Trophoblast cell (in vitro differentiated cells and primary cell): Measurements from ENCODE around the gene IL24.

ENCODE experiments used
- DNase-seq, 2 donors: peaks; one replicate each; pipeline ENCODE4 v3.0.0-alpha.2; 2016
- H2AFZ ChIP-seq: 2 replicates; pipeline ENCODE4 v1.6.1; 2013; ENCODE audit warnings: low read length, moderate library complexity, mild to moderate bottlenecking; ENCODE audit not compliant: insufficient read depth, poor library complexity
- H2AK5ac ChIP-seq: 2 replicates; pipeline ENCODE4 v1.6.1; 2013; ENCODE audit warnings: mild to moderate bottlenecking, low read length
- H2BK120ac ChIP-seq: 2 replicates; pipeline ENCODE4 v1.6.1; 2013; ENCODE audit warnings: low read length, mild to moderate bottlenecking, moderate library complexity; ENCODE audit not compliant: insufficient read depth, poor library complexity
- H2BK12ac ChIP-seq: 2 replicates; pipeline ENCODE4 v1.6.1; 2013; ENCODE audit warnings: mild to moderate bottlenecking, low read length, moderate library complexity
- H2BK5ac ChIP-seq: 2 replicates; pipeline ENCODE4 v1.6.1; 2013; ENCODE audit warnings: low read length, low read depth, moderate library complexity, mild to moderate bottlenecking; ENCODE audit not compliant: poor library complexity
- H3K14ac ChIP-seq: 2 replicates; pipeline ENCODE4 v1.6.1; 2013; ENCODE audit warnings: mild to moderate bottlenecking, low read length
- H3K18ac ChIP-seq: 2 replicates; pipeline ENCODE4 v1.6.1; 2013; ENCODE audit warnings: mild to moderate bottlenecking, low read length
- H3K23ac ChIP-seq: 2 replicates; pipeline ENCODE4 v1.6.1; 2013; ENCODE audit warnings: low read length
- H3K27ac ChIP-seq: 2 replicates; pipeline ENCODE4 v1.5.1; 2013; ENCODE audit warnings: low read depth, mild to moderate bottlenecking, inconsistent platforms, low read length, moderate library complexity
- H3K27me3 ChIP-seq: 2 replicates; pipeline ENCODE4 v1.6.1; 2013; ENCODE audit warnings: inconsistent platforms, mild to moderate bottlenecking, low read length, moderate library complexity; ENCODE audit not compliant: insufficient read depth
- H3K36me3 ChIP-seq, 2 experiments: 1 replicate in 1 of 2; 2 replicates in 1 of 2; pipeline ENCODE4 v1.6.1; 2013; ENCODE audit warnings: low read length in 2 of 2, mild to moderate bottlenecking in 2 of 2, moderate library complexity in 1 of 2; ENCODE audit not compliant: insufficient read depth in 2 of 2, control insufficient read depth in 1 of 2
- H3K4ac ChIP-seq: 2 replicates; pipeline ENCODE4 v1.6.1; 2013; ENCODE audit warnings: low read depth, mild to moderate bottlenecking, low read length, moderate library complexity
- H3K4me1 ChIP-seq, 2 experiments: 1 replicate in 1 of 2; 2 replicates in 1 of 2; pipeline ENCODE4 v1.6.1; 2013; ENCODE audit warnings: low read length in 2 of 2, mild to moderate bottlenecking in 2 of 2, moderate library complexity in 1 of 2; ENCODE audit not compliant: insufficient read depth in 2 of 2, control insufficient read depth in 1 of 2
- H3K4me2 ChIP-seq: 2 replicates; pipeline ENCODE4 v1.6.1; 2013; ENCODE audit warnings: inconsistent platforms, mild to moderate bottlenecking, low read length, moderate library complexity
- H3K4me3 ChIP-seq: 2 replicates; pipeline ENCODE4 v1.5.1; 2013; ENCODE audit warnings: mild to moderate bottlenecking, low read depth, low read length, inconsistent platforms
- H3K79me1 ChIP-seq: one replicate; pipeline ENCODE4 v1.6.1; 2013; ENCODE audit warnings: low read length
- H3K79me2 ChIP-seq: 2 replicates; pipeline ENCODE4 v1.6.1; 2013; ENCODE audit warnings: low read length, mild to moderate bottlenecking; ENCODE audit not compliant: control insufficient read depth, insufficient read depth, poor library complexity
- H3K9ac ChIP-seq: 2 replicates; pipeline ENCODE4 v1.6.1; 2013; ENCODE audit warnings: mild to moderate bottlenecking, low read length
- H3K9me3 ChIP-seq: 2 replicates; pipeline ENCODE4 v1.6.1; 2013; ENCODE audit warnings: low read depth, mild to moderate bottlenecking, control low read depth, inconsistent platforms, low read length; ENCODE audit not compliant: insufficient read depth
- H4K12ac ChIP-seq: 2 replicates; pipeline ENCODE4 v1.6.1; 2013; ENCODE audit warnings: low read depth, mild to moderate bottlenecking, low read length, moderate library complexity
- H4K8ac ChIP-seq: 2 replicates; pipeline ENCODE4 v1.6.1; 2013; ENCODE audit warnings: low read depth, mild to moderate bottlenecking, low read length, moderate library complexity
- H4K91ac ChIP-seq: one replicate; pipeline ENCODE4 v1.6.1; 2013; ENCODE audit warnings: low read depth, mild to moderate bottlenecking, low read length, moderate library complexity
- WGBS: extraction: QIAGEN DNeasy Blood & Tissue Kit; methylation state at CpG from one replicate; pipeline ENCODE4 v1.1.7; 2013; ENCODE audit warnings: missing lambda C conversion rate; ENCODE audit not compliant: insufficient read length, insufficient coverage; ENCODE audit errors: extremely low coverage; 5-methylcytosine and 5-hydroxymethylcytosine counted together

The IL24 gene

DNA sequence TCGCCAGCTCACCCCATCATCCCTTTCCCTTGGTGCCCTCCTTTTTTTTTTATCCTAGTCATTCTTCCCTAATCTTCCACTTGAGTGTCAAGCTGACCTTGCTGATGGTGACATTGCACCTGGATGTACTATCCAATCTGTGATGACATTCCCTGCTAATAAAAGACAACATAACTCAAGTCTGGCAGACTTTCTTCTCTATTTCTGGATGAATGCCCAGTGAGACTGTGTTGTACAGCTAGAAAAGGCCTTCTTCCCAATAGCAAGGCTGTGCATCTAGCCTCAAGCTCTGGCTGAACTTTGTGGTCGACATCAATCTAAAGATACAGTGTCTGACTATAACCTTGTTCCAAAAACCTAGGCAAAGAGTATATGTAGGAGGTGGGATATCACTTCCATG is 6.4 kb downstream of the IL24 start:
- Histone ChIP-seq H4K8ac (no peak overlapping the region), H3K18ac (no peak overlapping the region), H3K79me2 (no peaks in the 10 kb centered on the region), H4K91ac (no peak overlapping the region), H4K12ac (no peak overlapping the region), H3K27me3 (no peaks in the 10 kb centered on the region), H3K4ac (no peak overlapping the region), H3K27ac (no peak overlapping the region), H3K4me3 (no peak overlapping the region), H3K4me2 (no peak overlapping the region), H3K9ac (no peak overlapping the region), H3K4me1 (peaks cover 7 to 8% of the 10 kb centered on the region in 2 experiments), H2BK12ac (no peak overlapping the region), H3K23ac (no peak overlapping the region), H2BK120ac (no peak overlapping the region), H3K79me1 (no peaks in the 10 kb centered on the region), H2BK5ac (no peak overlapping the region), H2AFZ (no peak overlapping the region), H3K14ac (no peak overlapping the region), H3K9me3 (peaks cover 1% of the 10 kb centered on the region), H2AK5ac (no peak overlapping the region), H3K36me3 (no peaks in the 10 kb centered on the region)
- WGBS = no CpG with 5 or more reads among the region's 2 CpGs
- DNase-seq = no peak

GRCh38 chr1:206904423-206905142 is 7.3 kb downstream of the IL24 start:
- Histone ChIP-seq H3K9me3 (peaks cover 1% of the 10 kb centered on the region), H3K36me3 (no peaks in the 10 kb centered on the region), H2BK12ac (no peak overlapping the region), H3K27me3 (peaks cover 4% of the 10 kb centered on the region), H3K79me2 (no peaks in the 10 kb centered on the region), H3K4ac (no peak overlapping the region), H3K14ac (no peak overlapping the region), H2BK120ac (no peak overlapping the region), H3K27ac (no peak overlapping the region), H4K12ac (no peak overlapping the region), H3K4me2 (no peak overlapping the region), H2BK5ac (no peak overlapping the region), H3K79me1 (no peaks in the 10 kb centered on the region), H4K8ac (no peak overlapping the region), H4K91ac (no peak overlapping the region), H3K4me1 (peaks cover 10 to 15% of the 10 kb centered on the region in 2 experiments), H2AFZ (no peak overlapping the region), H2AK5ac (no peak overlapping the region), H3K18ac (no peak overlapping the region), H3K9ac (no peak overlapping the region), H3K23ac (no peak overlapping the region), H3K4me3 (no peak overlapping the region)
- DNase-seq = no peak
- WGBS = no CpG with 5 or more reads among the region's 10 CpGs

- Histone ChIP-seq H3K23ac (no peak overlapping the region), H3K79me2 (no peaks in the 10 kb centered on the region), H2BK120ac (no peak overlapping the region), H4K91ac (no peak overlapping the region), H2AK5ac (no peak overlapping the region), H3K4me1 (peaks cover 12 to 15% of the 10 kb centered on the region in 2 experiments), H3K9me3 (peaks cover 1% of the 10 kb centered on the region), H3K9ac (no peak overlapping the region), H3K18ac (no peak overlapping the region), H3K79me1 (no peaks in the 10 kb centered on the region), H3K4ac (no peak overlapping the region), H4K12ac (no peak overlapping the region), H2AFZ (no peak overlapping the region), H3K27ac (no peak overlapping the region), H4K8ac (no peak overlapping the region), H3K14ac (no peak overlapping the region), H2BK5ac (no peak overlapping the region), H3K36me3 (no peaks in the 10 kb centered on the region), H3K4me2 (no peak overlapping the region), H3K27me3 (peaks cover 11% of the 10 kb centered on the region), H3K4me3 (no peak overlapping the region), H2BK12ac (no peak overlapping the region)
- WGBS = no CpG with 5 or more reads among the region's 4 CpGs
- DNase-seq = peak; percentile 93 to 96
These were observed 8.3 kb downstream of the IL24 start for GRCh38 chr1:206905295-206906164.

- H3K18ac ChIP-seq = no peak overlapping the region
- peaks cover 11% of the 10 kb centered on the region for H3K27me3 ChIP-seq
- no peak overlapping the region for H3K9ac ChIP-seq
- H3K27ac ChIP-seq = no peak overlapping the region
- no peak overlapping the region for H2BK5ac ChIP-seq
- no peak overlapping the region for H3K4ac ChIP-seq
- peaks cover 12 to 15% of the 10 kb centered on the region in 2 experiments for H3K4me1 ChIP-seq
- H3K4me2 ChIP-seq = no peak overlapping the region
- no peaks in the 10 kb centered on the region for H3K79me1 ChIP-seq
- no peak overlapping the region for H3K14ac ChIP-seq
- no peaks in the 10 kb centered on the region for H3K79me2 ChIP-seq
- DNase-seq = peak; percentile 9 to 50
- H3K9me3 ChIP-seq = no peaks in the 10 kb centered on the region
- no peak overlapping the region for H2BK12ac ChIP-seq
- no peak overlapping the region for H4K12ac ChIP-seq
- no CpG with 5 or more reads among the region's 23 CpGs for WGBS
- H3K4me3 ChIP-seq = no peak overlapping the region
- no peak overlapping the region for H2BK120ac ChIP-seq
- no peak overlapping the region for H3K23ac ChIP-seq
- no peaks in the 10 kb centered on the region for H3K36me3 ChIP-seq
- H4K8ac ChIP-seq = no peak overlapping the region
- no peak overlapping the region for H4K91ac ChIP-seq
- no peak overlapping the region for H2AFZ ChIP-seq
- H2AK5ac ChIP-seq = no peak overlapping the region
These were observed 10.2 kb downstream of the IL24 start for GRCh38 chr1:206907304-206907991.
